ENCODE measurements around the gene EBLN2. TPM values are rescaled to one million over a fixed set of nuclear protein-coding genes. Genes with fewer than 3 reads are reported as not detected.

The EBLN2 gene
- polyA plus RNA-seq, 1 of the 3 experiments (the other 2 are of a cell fraction), result 1.4 TPM

GRCh38 chr3:73045391-73045790 lies 16.1 kb upstream of the EBLN2 start:
- Histone ChIP-seq H3K9me2 (no peaks in the 10 kb centered on the region), H4K20me1 (ENCODE audit: insufficient read depth) (peaks cover 91% of the 10 kb centered on the region), H3K79me2 (ENCODE audit: insufficient read depth) (peaks cover 91% of the 10 kb centered on the region), H3K27me3 (ENCODE audit: insufficient read depth) (no peaks in the 10 kb centered on the region), H3K4me1 (ENCODE audit: control insufficient read depth in 1 of 2, insufficient read depth in 2 of 2, low read depth in 1 of 2, low read length in 1 of 2) (peaks cover 2 to 6% of the 10 kb centered on the region in 2 experiments; a peak in 3 of 4 replicates), H3K4me2 (no peak overlapping the region), H3K4me3 (ENCODE audit: low read depth in 2 of 2, low read length in 1 of 2) (no peak overlapping the region), H2AFZ (ENCODE audit: low read depth) (no peak overlapping the region), H3K9ac (no peak overlapping the region), H3K36me3 (replicated peaks in 1 of 2; ENCODE audit: control insufficient read depth in 1 of 2, insufficient read depth in 2 of 2, low read length in 1 of 2) (peaks cover 4 to 24% of the 10 kb centered on the region in 2 experiments), H3F3A (replicated peaks; ENCODE audit: insufficient read depth) (peaks cover 5% of the 10 kb centered on the region), H3K27ac (ENCODE audit: low read depth in 2 of 2, low read length in 1 of 2) (no peak overlapping the region), H3K9me3 (no peaks in the 10 kb centered on the region)
- POLR2A ChIA-PET, result no interaction called here
- 98% methylated on average over 6 of the region's 6 CpGs for WGBS (ENCODE audit: low lambda C conversion rate)
- CTCF ChIA-PET, result interaction anchor here (1.2 to 2.1 kb wide), 2 partner anchors 8 to 11 kb away, joined by 5 to 15 read pairs; no protein-coding TSS in a partner anchor
- DNase-seq, result no peak
- TF ChIP-seq NFIC (IDR thresholded peaks at IDR 0.05; ENCODE audit: borderline replicate concordance) (no peak), RXRA (IDR thresholded peaks at IDR 0.05; ENCODE audit: borderline replicate concordance, low read depth) (no peak), POLR2AphosphoS5 (IDR thresholded peaks at IDR 0.05; ENCODE audit: low read depth, low read length) (no peak), GABPA (IDR thresholded peaks at IDR 0.05; ENCODE audit: low read depth) (no peak), FOSL2 (IDR thresholded peaks at IDR 0.05; ENCODE audit: borderline replicate concordance, low read depth) (no peak), RCOR1 (IDR thresholded peaks at IDR 0.05; ENCODE audit: low read length) (no peak), ZBTB33 (IDR thresholded peaks at IDR 0.05; ENCODE audit: borderline replicate concordance, low read depth) (no peak), ELF1 (IDR thresholded peaks at IDR 0.05) (no peak), EP300 (IDR thresholded peaks at IDR 0.05; ENCODE audit: borderline replicate concordance in 1 of 2, low read depth in 1 of 2, low read length in 1 of 2) (no peak), JUND (IDR thresholded peaks at IDR 0.05) (no peak)
- TF ChIP-seq, protein P1, sequence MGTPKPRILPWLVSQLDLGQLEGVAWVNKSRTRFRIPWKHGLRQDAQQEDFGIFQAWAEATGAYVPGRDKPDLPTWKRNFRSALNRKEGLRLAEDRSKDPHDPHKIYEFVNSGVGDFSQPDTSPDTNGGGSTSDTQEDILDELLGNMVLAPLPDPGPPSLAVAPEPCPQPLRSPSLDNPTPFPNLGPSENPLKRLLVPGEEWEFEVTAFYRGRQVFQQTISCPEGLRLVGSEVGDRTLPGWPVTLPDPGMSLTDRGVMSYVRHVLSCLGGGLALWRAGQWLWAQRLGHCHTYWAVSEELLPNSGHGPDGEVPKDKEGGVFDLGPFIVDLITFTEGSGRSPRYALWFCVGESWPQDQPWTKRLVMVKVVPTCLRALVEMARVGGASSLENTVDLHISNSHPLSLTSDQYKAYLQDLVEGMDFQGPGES (IDR thresholded peaks at IDR 0.05; ENCODE audit: low read depth, low read length), result no peak

- no peak overlapping the region for H3K9ac ChIP-seq
- H4K20me1 ChIP-seq (ENCODE audit: insufficient read depth), result peaks cover 90% of the 10 kb centered on the region
- no peak for DNase-seq
- ChIA-PET CTCF (interaction anchor here (1.2 to 2.1 kb wide), 2 partner anchors 9 to 10 kb away, joined by 5 to 15 read pairs; no protein-coding TSS in a partner anchor), POLR2A (no interaction called here)
- H3K36me3 ChIP-seq (replicated peaks in 1 of 2; ENCODE audit: control insufficient read depth in 1 of 2, insufficient read depth in 2 of 2, low read length in 1 of 2), result peaks cover 4 to 32% of the 10 kb centered on the region in 2 experiments
- H3K27ac ChIP-seq (ENCODE audit: low read depth in 2 of 2, low read length in 1 of 2), result no peak overlapping the region
- H3F3A ChIP-seq (replicated peaks; ENCODE audit: insufficient read depth), result peaks cover 2% of the 10 kb centered on the region
- no peaks in the 10 kb centered on the region for H3K9me3 ChIP-seq
- no peaks in the 10 kb centered on the region for H3K9me2 ChIP-seq
- H2AFZ ChIP-seq (ENCODE audit: low read depth), result no peak overlapping the region
- H3K79me2 ChIP-seq (ENCODE audit: insufficient read depth), result peaks cover 83% of the 10 kb centered on the region
- H3K4me2 ChIP-seq, result no peak overlapping the region
- peaks cover 2 to 6% of the 10 kb centered on the region in 2 experiments; a peak in 3 of 4 replicates for H3K4me1 ChIP-seq (ENCODE audit: control insufficient read depth in 1 of 2, insufficient read depth in 2 of 2, low read depth in 1 of 2, low read length in 1 of 2)
- 68% methylated on average over 2 of the region's 2 CpGs for WGBS (ENCODE audit: low lambda C conversion rate)
- no peaks in the 10 kb centered on the region for H3K27me3 ChIP-seq (ENCODE audit: insufficient read depth)
- H3K4me3 ChIP-seq (ENCODE audit: low read depth in 2 of 2, low read length in 1 of 2), result no peak overlapping the region
- TF ChIP-seq RCOR1 (IDR thresholded peaks at IDR 0.05; ENCODE audit: low read length), result no peak
- TF ChIP-seq CTCF (IDR thresholded peaks at IDR 0.05), result no peak
- TF ChIP-seq POLR2AphosphoS5 (IDR thresholded peaks at IDR 0.05; ENCODE audit: low read depth, low read length), result no peak
- no peak for TF ChIP-seq GATA2 (CRISPR knock-in tag; IDR thresholded peaks at IDR 0.05)
- no peak for TF ChIP-seq SIN3A (IDR thresholded peaks at IDR 0.05; ENCODE audit: borderline replicate concordance, low read depth, low read length)
- TF ChIP-seq TEAD4 (IDR thresholded peaks at IDR 0.05; ENCODE audit: borderline replicate concordance, insufficient read depth), result no peak
- no peak for TF ChIP-seq EZH2phosphoT487 (IDR thresholded peaks at IDR 0.05; ENCODE audit: borderline replicate concordance, low read depth)
- TF ChIP-seq MEF2A (IDR thresholded peaks at IDR 0.05; ENCODE audit: borderline replicate concordance, low read depth), result no peak
- no peak for TF ChIP-seq SMC3 (IDR thresholded peaks at IDR 0.05; ENCODE audit: low read depth, low read length)
- TF ChIP-seq MXI1 (IDR thresholded peaks at IDR 0.05; ENCODE audit: low read depth, low read length), result no peak
- TF ChIP-seq YY1 (IDR thresholded peaks at IDR 0.05; ENCODE audit: low read depth), result no peak
- TF ChIP-seq GABPA (IDR thresholded peaks at IDR 0.05; ENCODE audit: low read depth), result no peak
- no peak for TF ChIP-seq RFX5 (IDR thresholded peaks at IDR 0.05; ENCODE audit: low read length)
- no peak for TF ChIP-seq MAX (IDR thresholded peaks at IDR 0.05; ENCODE audit: low read depth)
- no peak for TF ChIP-seq RAD21 (IDR thresholded peaks at IDR 0.05; ENCODE audit: low read length)
- no peak for TF ChIP-seq FOSL2 (IDR thresholded peaks at IDR 0.05; ENCODE audit: borderline replicate concordance, low read depth)
Observed at GRCh38 chr3:73046195-73046594, 15.3 kb upstream of the EBLN2 start.
